GM21717 (cell line): ENCODE data around the gene TCEANC.
"Not testable (repeated sequence)": the region's sequence is repeated elsewhere in the genome, so short reads cannot be mapped to it uniquely, and the experiment has no call there.

Experiments used
- ATAC-seq: cut with Tn5 transposase; IDR thresholded peaks from one replicate; pipeline ENCODE4 v1.9.1; 2021; ENCODE audit warnings: mild to moderate bottlenecking, moderate library complexity; ENCODE audit not compliant: unreplicated experiment

Gene TCEANC, protein sequence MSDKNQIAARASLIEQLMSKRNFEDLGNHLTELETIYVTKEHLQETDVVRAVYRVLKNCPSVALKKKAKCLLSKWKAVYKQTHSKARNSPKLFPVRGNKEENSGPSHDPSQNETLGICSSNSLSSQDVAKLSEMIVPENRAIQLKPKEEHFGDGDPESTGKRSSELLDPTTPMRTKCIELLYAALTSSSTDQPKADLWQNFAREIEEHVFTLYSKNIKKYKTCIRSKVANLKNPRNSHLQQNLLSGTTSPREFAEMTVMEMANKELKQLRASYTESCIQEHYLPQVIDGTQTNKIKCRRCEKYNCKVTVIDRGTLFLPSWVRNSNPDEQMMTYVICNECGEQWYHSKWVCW

DNA sequence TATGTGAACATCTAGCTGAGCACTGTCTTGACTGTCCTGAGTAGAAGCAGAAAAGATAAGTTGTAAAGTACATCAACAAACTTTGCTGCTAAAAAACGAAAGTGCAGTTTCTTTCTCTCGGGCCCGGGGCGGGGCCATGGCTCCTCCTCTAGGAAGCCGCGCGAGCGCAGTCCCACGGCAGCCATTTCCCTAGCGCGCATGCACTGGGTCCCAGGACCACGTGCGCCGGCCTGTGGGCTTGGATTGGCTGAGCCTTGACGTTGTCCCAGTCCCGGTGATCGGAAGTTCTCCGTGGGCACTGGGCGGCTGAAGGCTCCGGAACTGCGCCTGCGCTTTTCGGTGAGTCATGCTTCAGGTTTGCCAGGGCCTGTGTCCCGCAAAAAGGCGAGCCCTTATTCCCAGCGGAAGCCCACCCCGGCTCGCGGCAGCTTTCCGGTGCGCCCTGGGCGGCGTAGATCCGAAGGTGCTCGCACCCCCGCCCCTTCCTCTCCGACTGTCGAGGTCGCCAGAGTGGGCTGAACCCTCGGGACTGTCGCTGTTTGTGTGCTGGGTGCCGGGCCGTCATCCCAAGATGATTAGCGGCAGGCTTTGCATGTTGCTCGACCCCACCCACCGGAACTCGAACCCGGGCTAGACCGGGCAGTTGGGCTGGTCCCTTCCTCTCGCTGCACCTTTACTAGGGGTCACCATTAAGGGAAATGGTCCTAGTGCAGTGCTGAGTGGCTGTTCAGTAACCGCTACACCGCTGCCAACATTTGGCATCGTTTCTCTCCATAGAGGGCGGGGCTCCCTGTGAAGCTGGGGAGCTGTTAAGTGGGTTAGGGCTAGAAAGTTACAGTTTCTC lies at the start of gene TCEANC:
TSS of gene TCEANC (plus strand) at position 292 of the 844 bp plus-strand sequence. CDS start 9,368 bp downstream, outside the sequence.
- ATAC-seq, result peak; percentile 92

DNA sequence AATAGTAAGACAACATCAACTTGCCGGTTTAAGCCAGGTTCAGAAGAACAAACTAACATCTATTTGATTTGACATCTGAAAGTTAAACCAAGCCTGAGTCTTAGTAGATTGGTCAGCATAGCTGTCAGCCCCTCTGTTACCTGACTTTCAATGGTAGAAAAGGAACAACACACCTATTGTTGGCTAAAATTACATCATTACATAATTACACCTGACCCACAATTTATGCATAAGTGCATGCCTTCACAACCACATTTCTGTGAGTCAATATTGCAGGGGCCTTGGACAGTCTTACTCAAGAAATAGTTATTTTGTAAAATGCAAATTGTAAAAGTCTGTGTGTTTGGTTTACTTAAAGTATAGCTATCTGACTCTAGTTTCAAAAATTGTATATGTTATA lies 47.3 kb upstream of the TCEANC start:
- no peak for ATAC-seq

DNA sequence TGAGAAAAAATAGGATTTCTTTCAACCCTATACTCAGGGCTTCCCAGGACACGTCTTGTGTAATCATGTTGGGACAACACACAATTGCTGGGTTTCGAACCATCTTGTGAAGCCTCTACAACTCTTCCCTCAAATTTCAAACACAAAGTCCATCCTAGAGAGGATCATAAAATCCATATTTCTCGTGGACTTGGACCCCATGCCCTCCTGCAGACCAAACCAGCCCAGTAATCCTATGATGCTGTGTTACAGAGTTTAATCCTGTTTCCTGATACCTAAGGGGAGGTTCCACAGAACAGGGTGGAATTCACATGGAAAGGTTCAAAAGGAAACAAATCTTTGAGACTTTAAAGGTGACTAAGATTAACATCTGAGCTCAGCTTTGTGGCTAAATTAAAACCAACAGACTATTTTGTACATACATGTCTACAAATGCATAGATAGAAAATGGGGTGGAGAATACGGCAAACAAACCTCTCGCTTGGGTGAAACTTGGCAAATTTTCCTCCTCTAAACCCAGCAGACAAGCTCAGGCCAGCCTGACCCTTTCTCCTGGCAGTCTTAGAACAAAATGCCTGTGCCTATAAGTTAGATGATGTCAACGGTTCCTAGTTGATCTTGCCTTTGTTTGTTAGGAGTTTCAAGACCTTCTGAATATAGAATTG lies 45.5 kb upstream of the TCEANC start:
- no peak for ATAC-seq

DNA sequence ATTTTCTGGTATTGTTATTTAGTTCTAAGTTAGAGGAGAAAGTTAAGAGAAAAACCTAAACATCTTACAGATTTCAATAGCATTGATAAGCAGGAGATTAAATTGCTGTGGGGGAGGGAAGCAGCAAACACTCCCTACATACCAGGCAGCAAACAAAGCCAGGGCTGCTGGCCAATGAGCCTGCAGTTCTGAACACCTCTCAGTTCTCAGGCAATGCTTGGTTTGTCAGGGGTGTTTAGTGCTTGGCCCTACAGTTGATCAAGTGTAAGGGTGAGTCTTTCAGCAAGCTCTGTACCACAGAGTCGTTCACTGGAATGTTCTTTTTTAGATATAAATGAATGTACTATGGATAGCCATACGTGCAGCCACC lies 45.0 kb upstream of the TCEANC start:
- ATAC-seq, result no peak

DNA sequence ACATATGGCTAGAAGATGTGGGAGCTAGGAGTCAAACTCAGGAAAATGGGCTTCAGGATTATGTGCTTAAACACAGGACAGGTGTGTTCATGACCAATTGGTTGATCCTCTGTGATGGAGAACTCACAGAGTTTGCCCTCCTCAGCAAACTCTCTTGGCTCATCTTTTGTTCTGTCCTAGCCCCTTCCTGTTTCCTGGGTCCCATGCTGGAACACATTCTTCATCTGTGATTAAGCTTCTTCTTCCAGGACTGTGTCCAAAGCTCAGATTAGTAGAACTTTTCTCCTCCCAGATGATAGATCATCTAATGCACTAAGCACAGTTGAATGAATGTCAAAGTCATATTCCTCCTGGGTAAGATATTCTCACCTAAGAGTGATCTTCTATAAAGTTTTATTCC lies 38.8 kb upstream of the TCEANC start:
- no peak for ATAC-seq

DNA sequence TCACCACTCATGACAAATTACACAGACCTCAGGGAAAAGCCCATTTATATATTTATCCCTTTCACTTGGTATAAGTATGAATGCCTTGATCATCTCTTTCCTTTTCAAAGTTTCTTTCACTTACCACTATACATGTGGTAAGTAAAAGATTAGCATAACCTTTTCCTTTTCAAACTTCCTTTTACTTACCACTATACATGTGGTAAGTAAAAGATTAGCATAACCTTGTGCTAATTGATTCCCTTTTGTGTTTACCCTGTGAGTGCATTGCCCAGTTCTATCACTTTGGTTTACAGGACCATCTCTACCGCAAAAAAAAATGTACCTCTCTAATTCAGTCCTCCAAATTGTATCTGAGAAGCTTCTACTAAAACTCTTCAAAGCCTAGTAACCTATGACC lies 32.7 kb upstream of the TCEANC start:
- ATAC-seq, result no peak

DNA sequence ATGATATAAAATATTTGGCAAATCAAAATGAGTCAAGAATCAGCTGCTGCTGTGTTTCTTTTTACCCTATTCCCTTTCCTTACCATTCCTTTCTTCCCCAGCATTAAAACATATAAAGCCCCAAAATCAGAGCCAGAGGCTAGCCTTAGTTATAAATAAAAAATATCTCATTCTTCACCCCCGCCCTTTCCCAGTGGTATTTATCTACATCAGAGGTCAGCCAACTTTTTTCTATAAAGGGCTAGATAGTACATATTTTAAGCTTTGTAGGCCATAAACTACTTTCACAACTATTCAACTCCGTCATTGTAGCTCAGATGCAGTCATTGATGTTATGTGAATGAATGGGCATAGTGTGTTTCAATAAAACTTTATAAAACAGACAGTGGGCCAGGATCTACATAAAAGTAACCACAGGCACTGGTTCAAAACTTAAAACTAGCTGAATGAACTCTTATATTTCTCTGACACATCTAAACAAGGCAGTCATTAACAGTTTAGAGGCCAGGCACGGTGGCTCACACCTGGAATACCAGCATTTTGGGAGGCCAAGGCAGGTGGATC lies 30.5 kb upstream of the TCEANC start:
- no peak for ATAC-seq

DNA sequence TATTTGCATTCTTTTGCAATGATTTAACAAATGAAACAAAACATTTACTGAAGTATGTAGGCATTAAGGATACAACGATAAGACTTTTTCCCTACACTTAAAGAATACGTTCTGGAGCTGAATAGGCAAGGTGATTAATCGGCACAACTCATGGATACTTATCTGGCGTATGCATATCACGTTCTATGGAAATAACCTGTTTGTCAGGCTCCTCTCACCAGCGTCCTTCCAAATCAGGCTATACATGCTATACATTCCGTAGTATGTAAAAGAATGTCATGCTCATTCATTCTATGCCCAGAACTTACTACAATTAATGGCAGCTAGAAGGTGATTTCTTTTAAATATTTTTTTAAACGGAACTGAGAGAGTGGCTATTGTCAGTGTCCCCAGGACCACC lies 25.6 kb upstream of the TCEANC start:
- no peak for ATAC-seq

DNA sequence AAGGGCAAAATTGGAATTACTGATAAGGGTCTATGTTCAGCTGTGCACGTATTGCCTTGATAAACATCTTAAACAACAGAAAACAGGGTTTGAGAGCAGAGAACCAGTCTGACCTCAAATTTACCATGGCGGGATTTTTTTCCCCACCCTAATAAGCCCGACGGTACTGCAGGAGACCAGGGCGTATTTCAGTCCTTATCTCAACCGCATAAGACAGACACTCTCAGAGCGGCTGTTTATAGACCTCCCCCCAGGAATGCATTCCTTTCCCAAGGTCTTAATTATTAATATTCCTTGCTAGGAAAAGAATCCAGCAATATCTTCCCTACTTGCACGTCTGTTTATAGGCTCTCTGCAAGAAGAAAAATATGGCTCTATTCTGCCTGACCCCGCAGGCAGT lies 15.7 kb upstream of the TCEANC start:
- ATAC-seq, result not testable (repeated sequence)

DNA sequence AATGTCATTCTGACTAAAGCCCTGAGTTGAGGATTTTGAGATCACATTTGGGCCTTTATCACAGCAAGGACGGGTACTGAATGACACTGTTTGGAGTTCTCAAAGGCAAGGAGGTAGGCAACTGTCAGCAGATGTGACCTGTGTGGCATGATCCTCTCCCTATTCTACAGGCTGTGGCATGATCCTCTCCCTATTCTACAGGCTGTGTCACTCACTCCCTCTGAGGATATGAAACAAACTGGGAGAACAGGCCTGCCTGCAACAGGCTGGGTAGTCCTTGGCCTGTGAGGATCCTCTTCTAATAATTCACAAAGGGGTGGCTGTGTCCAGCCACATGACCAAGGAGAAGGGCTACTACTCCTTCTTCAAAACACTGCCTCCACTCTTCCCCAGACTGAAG lies 14.9 kb upstream of the TCEANC start:
- no peak for ATAC-seq

DNA sequence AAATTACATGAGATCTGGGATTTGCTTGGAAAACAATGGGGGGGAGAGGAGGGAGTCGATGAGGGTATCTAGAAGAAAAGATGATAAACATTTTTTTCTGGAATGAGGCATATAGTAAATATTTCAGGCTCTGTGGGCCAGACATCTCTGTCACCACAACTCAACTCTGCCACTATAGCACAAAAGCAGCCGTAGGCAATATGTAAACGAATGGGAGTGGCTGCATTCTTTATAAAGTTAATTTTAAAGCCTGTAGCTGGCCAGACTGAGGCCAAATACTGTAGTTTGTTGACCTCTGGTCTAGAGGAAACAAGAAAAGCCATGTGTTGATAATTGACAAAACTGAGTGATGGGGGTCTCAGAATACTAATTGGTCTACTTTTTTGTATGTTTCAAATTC lies 14.1 kb upstream of the TCEANC start:
- no peak for ATAC-seq

DNA sequence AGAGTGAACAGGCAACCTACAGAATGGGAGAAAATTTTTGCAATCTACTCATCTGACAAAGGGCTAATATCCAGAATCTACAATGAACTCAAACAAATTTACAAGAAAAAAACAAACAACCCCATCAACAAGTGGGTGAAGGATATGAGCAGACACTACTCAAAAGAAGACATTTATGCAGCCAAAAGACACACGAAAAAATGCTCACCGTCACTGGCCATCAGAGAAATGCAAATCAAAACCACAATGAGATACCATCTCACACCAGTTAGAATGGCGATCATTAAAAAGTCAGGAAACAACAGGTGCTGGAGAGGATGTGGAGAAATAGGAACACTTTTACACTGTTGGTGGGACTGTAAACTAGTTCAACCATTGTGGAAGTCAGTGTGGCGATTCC lies 11.3 kb upstream of the TCEANC start:
- not testable (repeated sequence) for ATAC-seq

DNA sequence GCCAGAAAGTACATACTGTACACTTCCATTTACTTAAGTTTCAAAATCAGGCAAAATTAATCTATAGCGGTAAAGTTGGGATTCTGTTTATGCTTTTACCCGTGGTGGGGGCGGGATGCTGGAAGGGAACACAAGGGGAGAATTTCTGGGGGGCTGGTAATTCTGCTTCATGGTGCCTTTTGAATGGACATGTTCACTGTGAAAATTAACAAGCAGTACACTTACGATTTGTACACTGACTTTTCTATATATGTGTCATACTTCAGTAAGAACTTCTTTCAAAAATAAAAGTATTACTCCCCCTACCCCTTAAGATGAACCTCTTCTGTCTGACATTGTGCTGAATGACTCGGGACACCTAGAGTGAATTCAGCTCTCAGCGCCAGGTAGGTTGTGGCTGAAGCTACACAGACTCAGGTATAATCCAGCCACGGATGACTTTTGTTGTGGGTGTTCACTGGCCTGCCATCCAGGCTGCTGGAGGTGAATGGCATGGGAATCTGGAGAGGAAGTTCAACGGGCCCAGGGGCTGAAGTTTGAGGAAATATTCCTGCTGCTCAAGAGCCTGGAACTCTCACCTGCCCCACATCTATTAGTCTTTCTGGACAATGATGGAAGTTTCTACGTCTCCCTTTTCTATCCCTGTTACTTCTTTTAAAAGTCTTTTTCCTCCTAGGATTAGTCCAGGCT lies 7.3 kb upstream of the TCEANC start:
- no peak for ATAC-seq

DNA sequence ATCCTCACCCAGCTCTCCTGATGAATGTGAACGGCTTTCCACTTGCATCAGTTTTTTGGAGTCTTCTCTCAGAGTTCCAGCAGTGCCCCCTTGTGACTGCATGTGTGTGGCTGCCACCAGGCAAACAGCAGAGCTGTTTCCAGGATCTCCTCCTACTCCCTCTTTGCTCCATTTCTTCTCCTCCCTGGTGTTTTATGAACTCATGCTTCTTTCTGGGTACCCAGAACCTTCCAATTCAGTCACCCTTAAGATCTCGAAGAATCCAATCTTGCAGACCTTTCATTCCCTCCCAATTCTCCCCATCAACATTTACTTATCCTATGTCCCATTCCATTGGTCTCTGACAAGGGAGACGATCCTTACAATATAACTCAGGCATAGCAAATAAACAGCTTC lies 6.8 kb upstream of the TCEANC start:
- ATAC-seq, result no peak

DNA sequence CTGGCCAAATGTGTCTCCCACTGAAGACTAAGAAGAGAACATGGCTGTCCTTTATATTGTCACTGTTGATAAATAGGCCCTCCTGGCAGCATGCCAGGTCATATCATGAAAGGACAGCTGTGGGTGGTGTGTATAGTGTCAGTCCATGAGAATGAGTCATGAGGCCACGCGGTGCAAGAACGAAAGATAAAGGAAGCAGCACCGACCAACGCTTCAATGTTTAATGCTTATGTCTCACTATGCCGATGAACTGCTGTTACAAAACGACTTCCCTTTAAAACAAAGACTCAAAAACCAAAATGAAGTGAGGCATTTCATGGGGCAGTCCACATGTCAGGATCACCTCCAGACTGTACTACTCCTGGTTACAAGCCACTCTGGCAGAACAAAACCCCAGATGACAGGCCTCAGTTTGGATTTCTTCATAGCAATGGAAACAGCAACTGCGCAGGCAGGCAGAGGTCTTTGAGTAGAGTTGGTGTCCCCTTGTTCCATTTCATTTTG lies 5.2 kb upstream of the TCEANC start:
- ATAC-seq, result no peak

DNA sequence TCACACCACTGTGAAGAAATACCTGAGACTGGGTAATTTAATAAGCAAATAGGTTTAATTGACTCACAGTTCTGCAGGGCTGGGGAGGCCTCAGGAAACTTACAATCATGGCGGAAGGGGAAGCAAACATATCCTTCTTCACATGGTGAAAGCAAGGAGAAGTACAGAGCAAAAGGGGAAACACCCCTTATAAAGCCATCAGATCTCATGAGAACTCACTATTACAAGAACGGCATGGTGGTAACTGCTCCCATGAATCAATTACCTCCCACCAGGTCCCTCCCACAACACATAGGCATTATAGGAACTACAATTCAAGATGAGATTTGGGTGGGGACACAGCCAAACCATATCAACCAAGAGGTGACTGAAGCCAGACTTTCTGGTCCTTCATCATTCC lies 4.6 kb upstream of the TCEANC start:
- ATAC-seq, result not testable (repeated sequence)

DNA sequence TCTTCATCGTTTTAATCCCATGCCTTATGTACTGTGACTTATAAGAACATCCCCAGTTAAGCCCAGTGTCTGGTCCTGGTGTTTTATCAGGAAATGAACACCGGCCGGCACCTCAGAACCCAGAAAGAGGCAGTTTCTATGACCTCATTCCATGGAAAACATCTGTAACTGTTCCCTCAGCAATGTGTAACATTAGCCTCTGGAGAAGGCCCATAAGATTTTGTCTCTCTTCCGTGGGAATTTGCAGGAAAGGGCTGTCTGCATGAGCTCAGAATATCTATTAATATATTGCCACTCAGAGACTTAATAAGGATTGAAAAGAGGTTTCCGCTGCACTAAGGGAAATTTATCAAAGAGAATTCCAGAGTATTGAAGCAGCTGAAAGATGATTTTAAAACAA lies 3.1 kb upstream of the TCEANC start:
- no peak for ATAC-seq

DNA sequence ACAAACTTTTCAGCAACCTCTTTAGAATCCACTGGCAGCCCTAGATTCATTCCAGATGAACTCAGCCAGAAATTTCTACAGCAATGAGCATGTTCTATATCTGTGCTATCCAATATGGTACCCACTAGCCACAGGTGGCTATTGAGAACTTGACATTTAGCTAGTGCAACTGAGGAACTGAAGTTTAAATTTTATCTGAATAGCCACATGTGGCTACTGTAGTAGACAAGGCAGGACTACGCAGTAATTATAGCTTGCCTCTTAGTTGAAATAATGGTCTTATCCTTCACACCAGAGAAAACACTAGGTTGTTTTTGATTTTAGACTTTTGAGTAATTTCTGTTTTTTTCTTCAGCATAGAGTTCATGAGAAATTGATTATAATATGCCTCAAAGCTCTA lies 2.6 kb upstream of the TCEANC start:
- ATAC-seq, result no peak

DNA sequence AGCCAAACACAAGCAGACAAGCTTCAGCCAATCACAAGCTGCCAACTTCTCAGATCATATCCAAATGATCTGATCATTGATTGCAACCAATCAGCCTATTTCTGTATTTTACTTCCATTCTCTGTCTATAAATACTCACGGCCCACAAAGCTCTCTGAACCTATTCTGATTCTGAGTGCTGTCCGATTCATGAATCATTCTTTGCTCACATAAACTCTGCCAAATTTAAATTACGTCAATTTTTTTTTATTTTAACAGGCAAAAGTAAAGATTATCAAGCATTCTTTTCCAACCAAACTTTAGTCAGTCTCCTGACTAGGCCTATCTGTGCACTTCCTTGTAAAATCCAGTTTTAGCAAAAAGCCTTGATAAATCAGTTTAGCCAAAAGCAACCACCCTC lies 1.8 kb upstream of the TCEANC start:
- no peak for ATAC-seq

DNA sequence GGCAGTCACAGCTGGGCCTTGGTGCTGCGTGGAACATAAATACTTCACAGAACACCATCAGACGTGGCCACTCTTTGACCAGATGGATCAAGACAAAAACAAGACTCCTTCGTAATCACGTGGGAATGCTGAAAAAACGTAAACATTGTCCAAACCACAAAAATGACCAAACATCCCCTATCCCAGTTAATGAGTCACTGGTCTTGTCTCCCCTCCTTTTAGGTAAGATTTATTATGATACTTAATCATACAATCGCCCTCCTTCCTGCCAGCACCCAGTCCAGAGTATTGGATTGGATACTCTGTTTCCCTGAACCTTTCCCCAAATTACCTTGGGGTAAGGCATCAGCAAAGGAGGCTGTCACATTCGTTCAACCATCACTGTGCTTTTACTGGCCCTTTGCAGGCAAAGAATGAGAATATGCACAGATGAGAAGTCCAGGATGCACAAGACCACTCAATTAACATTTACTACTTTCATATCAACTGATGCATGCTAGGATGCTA lies 601 bp upstream of the TCEANC start:
- no peak for ATAC-seq
